HEK293T (cell line): ENCODE measurements around the gene IL20.

Experiments
- BHLHE40 ChIP-seq: fragments of 450-650 bp; IDR thresholded peaks from 2 replicates; pipeline ENCODE4 v1.6.1; 2016; ENCODE audit warnings: mild to moderate bottlenecking, moderate library complexity, borderline replicate concordance
- FOXA1 ChIP-seq: fragments of 450-650 bp; IDR thresholded peaks from 2 replicates; pipeline ENCODE4 v1.6.1; 2016; ENCODE audit warnings: mild to moderate bottlenecking
- FOXK2 ChIP-seq: fragments of 450-650 bp; IDR thresholded peaks from 2 replicates; pipeline ENCODE4 v1.6.1; 2016; ENCODE audit warnings: mild to moderate bottlenecking
- FOXM1 ChIP-seq: fragments of 450-650 bp; IDR thresholded peaks from 2 replicates; pipeline ENCODE4 v1.6.1; 2017; ENCODE audit warnings: mild to moderate bottlenecking, borderline replicate concordance
- HDGF ChIP-seq: fragments of 450-650 bp; IDR thresholded peaks from 2 replicates; pipeline ENCODE4 v1.6.1; 2017; ENCODE audit warnings: antibody characterized with exemption, borderline replicate concordance
- L3MBTL2 ChIP-seq: fragments of 450-650 bp; conservative IDR thresholded peaks from 2 replicates; pipeline ENCODE4 v1.6.1; 2016; ENCODE audit warnings: mild to moderate bottlenecking
- LEF1 ChIP-seq: fragments of 450-650 bp; IDR thresholded peaks from 2 replicates; pipeline ENCODE4 v1.6.1; 2017; ENCODE audit warnings: mild to moderate bottlenecking, borderline replicate concordance
- NFRKB ChIP-seq: fragments of 450-650 bp; IDR thresholded peaks from 2 replicates; pipeline ENCODE4 v1.6.1; 2016; ENCODE audit warnings: mild to moderate bottlenecking, moderate library complexity
- SP1 ChIP-seq: fragments of 450-650 bp; IDR thresholded peaks from 2 replicates; pipeline ENCODE4 v1.6.1; 2017
- SUZ12 ChIP-seq: fragments of 450-650 bp; IDR thresholded peaks from 2 replicates; pipeline ENCODE4 v1.6.1; 2016; ENCODE audit warnings: mild to moderate bottlenecking

GRCh38 chr1:206834217-206834616 lies 31.2 kb upstream of the IL20 start:
- TF ChIP-seq FOXM1 (no peak), SUZ12 (no peak), SP1 (no peak), NFRKB (no peak), BHLHE40 (no peak), HDGF (no peak), FOXK2 (no peak), L3MBTL2 (no peak), FOXA1 (no peak), LEF1 (no peak)
